WERI-Rb-1 (cell line): ENCODE results near the gene PRSS36.

Source experiments
- DNase-seq: peaks from one replicate; pipeline ENCODE4 v3.0.0-alpha.2; 2020
- H3K27ac ChIP-seq: fragments of 250-450 bp; sonication (Bioruptor Pico); 2 replicates; pipeline ENCODE4 v1.5.1; 2020; ENCODE audit warnings: mild to moderate bottlenecking, moderate library complexity
- H3K27me3 ChIP-seq: fragments of 250-450 bp; sonication (Bioruptor Pico); 2 replicates; pipeline ENCODE4 v1.5.1; 2021; ENCODE audit warnings: mild to moderate bottlenecking, low read depth, moderate library complexity; ENCODE audit not compliant: insufficient read depth, severe bottlenecking
- H3K36me3 ChIP-seq: fragments of 250-450 bp; sonication (Bioruptor Pico); 2 replicates; pipeline ENCODE4 v1.5.1; 2020; ENCODE audit warnings: mild to moderate bottlenecking, moderate library complexity
- H3K4me3 ChIP-seq: 2 replicates; pipeline ENCODE4 v1.5.1; 2011; ENCODE audit warnings: low read depth, mild to moderate bottlenecking, control low read depth, low read length
- H3K9me3 ChIP-seq: fragments of 250-450 bp; sonication (Bioruptor Pico); 2 replicates; pipeline ENCODE4 v1.5.1; 2021; ENCODE audit warnings: mild to moderate bottlenecking, moderate library complexity; ENCODE audit not compliant: severe bottlenecking
- TF ChIP-seq, protein P1 (sequence below): IDR thresholded peaks from 2 replicates; pipeline ENCODE4 v1.5.1; 2011; ENCODE audit warnings: low read depth, mild to moderate bottlenecking, control low read depth, inconsistent platforms, low read length

Gene PRSS36

DNA sequence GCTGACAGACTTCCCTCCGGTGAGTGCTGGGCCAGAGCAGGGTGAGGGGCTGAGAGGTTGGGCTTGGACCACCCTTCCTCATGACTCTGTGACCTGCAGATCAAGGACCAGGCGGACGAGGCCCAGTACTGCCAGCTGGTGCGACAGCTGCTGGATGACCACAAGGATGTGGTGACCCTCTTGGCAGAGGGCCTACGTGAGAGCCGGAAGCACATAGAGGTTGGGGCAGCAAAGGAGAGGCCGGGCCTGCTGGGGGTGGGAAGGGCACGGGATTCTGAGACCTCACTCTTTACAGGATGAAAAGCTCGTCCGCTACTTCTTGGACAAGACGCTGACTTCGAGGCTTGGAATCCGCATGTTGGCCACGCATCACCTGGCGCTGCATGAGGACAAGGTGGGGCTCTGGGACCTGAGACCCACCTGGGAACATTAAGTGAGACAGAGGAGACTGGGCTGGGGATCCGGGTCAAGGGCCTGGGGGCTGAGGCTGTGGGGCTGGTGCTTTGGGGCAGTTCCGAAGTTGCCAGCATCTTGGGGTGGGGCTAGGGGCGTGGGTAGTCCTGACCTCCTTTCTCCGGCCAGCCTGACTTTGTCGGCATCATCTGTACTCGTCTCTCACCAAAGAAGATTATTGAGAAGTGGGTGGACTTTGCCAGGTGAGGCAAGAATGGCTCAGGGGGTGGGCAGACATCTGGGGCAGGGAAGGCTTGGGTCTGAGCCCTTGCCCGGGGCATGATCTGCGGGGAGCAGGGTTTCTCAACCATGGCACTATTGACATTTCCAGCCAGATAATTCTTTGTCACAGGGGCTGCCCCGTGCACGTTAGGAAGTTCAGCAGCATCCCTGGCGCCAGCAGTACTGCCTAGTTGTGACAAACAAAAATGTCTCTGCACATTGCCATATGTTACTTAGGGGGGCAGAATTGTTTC is 39.5 kb downstream of the PRSS36 start:
- Histone ChIP-seq H3K4me3 (no peak overlapping the region), H3K36me3 (peaks cover 44% of the 10 kb centered on the region), H3K9me3 (no peaks in the 10 kb centered on the region), H3K27ac (no peak overlapping the region), H3K27me3 (no peaks in the 10 kb centered on the region)
- TF ChIP-seq, protein P1, sequence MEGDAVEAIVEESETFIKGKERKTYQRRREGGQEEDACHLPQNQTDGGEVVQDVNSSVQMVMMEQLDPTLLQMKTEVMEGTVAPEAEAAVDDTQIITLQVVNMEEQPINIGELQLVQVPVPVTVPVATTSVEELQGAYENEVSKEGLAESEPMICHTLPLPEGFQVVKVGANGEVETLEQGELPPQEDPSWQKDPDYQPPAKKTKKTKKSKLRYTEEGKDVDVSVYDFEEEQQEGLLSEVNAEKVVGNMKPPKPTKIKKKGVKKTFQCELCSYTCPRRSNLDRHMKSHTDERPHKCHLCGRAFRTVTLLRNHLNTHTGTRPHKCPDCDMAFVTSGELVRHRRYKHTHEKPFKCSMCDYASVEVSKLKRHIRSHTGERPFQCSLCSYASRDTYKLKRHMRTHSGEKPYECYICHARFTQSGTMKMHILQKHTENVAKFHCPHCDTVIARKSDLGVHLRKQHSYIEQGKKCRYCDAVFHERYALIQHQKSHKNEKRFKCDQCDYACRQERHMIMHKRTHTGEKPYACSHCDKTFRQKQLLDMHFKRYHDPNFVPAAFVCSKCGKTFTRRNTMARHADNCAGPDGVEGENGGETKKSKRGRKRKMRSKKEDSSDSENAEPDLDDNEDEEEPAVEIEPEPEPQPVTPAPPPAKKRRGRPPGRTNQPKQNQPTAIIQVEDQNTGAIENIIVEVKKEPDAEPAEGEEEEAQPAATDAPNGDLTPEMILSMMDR = no peak
- DNase-seq = no peak

DNA sequence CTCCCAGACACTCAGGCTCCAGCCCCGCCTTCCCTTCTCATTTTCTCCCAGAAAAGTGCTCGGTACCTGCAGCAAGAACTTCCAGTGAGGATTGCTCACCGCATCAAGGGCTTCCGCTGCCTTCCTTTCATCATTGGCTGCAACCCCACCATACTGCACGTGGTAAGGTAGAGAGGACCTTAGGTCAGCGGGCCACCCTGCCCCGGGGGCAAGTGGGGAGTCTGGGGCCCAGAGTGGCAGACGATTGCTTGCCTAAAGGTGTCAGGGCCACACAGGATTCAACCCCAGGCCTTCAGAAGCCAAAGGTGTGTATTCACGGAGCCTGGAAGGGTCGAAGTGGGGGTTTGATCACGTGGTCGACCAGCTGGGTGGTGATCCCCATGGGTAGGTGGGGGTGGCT is 40.2 kb downstream of the PRSS36 start:
- H3K9me3 ChIP-seq = no peaks in the 10 kb centered on the region
- no peak overlapping the region for H3K4me3 ChIP-seq
- DNase-seq = no peak
- no peaks in the 10 kb centered on the region for H3K27me3 ChIP-seq
- peaks cover 44% of the 10 kb centered on the region for H3K36me3 ChIP-seq
- TF ChIP-seq, protein P1 = no peak
- no peak overlapping the region for H3K27ac ChIP-seq

DNA sequence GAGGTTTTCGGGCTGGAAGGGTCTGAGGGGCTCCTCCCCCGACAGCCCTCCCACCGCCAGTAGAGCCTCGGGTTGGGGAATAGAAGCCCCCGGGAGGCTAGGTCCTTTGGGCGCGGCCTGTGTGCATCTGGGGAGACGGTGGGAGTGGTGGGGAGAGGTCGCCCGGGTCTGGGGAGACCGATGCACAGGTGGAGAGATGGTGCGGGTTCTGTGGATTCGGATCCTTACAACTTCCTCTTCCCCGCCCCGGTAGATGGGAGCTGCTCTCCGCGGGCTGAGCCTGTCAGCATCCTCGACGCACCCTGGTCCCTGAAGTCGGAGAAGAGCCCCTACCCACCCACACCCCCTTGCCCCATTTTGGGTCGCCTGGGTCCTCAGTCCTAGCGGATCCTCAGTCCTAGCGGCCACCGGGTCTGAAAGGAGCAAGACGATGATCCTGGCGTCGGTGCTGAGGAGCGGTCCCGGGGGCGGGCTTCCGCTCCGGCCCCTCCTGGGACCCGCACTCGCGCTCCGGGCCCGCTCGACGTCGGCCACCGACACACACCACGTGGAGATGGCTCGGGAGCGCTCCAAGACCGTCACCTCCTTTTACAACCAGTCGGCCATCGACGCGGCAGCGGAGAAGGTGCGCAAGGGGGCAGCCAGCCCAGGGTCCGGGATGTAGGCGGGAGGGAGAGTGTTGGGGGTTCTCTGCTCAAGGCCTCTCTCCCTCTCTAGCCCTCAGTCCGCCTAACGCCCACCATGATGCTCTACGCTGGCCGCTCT is 40.9 kb downstream of the PRSS36 start:
- peak overlapping the region; percentile 86 for H3K27ac ChIP-seq
- H3K36me3 ChIP-seq = peaks cover 44% of the 10 kb centered on the region
- H3K27me3 ChIP-seq = no peaks in the 10 kb centered on the region
- TF ChIP-seq, protein P1 = no peak
- H3K9me3 ChIP-seq = no peaks in the 10 kb centered on the region
- H3K4me3 ChIP-seq = peak overlapping the region; percentile 68
- no peak for DNase-seq

DNA sequence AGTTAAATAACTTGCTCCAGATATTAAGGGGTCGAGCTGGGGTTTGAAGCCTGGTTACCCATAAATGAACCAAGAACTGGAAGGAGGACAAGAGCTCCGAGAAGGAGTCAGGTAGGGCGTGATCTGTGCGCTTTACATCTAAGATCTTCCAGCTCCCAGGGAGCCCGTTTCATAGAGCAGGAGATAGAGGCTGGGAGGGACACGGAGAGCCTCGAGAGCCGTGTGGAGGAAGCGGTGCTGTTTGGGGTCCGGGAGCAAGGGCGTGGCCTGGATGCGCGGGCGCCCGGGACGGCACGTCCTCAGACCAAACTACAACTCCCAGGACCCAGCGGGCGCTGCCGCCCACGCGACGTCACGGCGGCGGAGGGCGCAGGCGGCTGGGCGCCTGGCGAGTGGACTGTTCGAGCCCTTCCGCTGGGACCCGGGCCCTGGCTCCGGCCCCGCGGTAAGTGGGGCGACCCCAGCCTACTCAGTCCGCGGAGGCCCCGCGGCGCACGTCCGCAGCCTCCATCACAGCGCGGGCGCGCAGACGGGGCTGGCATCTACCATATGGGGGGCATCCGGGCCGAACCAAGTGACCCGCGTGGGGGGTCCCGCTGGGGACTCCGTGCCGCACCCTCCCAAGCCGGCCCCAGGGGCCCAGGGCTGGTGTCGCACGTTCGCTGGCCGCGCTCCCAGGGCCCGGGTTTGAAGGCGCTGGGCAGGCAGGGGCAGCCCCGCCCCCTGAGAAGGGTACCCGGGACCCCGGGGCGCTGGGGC is 41.7 kb downstream of the PRSS36 start, which contains the start of gene BCKDK:
Gene BCKDK (plus strand): TSS at position 352 of the 759 bp plus-strand sequence. CDS start 838 bp downstream, outside the sequence.
- TF ChIP-seq, protein P1 = no peak
- H3K27ac ChIP-seq = peak within 1 kb of the TSS; percentile 86

DNA sequence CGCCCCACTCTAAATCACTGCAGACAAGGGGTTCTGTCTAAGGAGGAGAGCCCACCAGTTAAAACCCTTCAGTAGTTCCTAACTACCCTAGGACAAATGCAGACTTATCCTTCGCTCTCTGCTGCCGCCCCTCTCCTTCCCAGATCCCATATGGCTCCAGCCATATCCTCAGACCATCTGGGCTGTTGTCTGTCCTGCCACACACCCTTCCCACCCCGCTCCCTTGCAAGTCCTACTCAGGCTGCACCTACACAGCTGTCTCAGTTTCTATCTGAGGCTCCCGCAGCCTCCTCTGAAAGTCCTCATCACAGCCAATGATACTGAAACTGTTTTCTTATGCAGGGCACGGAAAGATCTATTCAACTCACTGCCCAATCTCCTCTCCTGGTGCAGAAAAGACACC is 42.4 kb downstream of the PRSS36 start:
- peaks cover 34% of the 10 kb centered on the region for H3K36me3 ChIP-seq
- peak overlapping the region; percentile 68 for H3K4me3 ChIP-seq
- TF ChIP-seq, protein P1 = 0 out of 2 replicates have a peak, but pooled peaks have one; percentile 7
- peak; percentile 89 for DNase-seq
- no peaks in the 10 kb centered on the region for H3K27me3 ChIP-seq
- H3K9me3 ChIP-seq = no peaks in the 10 kb centered on the region
- peak overlapping the region; percentile 86 for H3K27ac ChIP-seq

More for the DNA sequence above, 41.7 kb downstream of the PRSS36 start, which contains the start of gene BCKDK:
- H3K9me3 ChIP-seq = no peaks in the 10 kb centered on the region
- peak within 1 kb of the TSS; percentile 68 for H3K4me3 ChIP-seq
- no peaks in the 10 kb centered on the region for H3K27me3 ChIP-seq
- DNase-seq = peak; percentile 82
- peaks cover 41% of the 10 kb centered on the region for H3K36me3 ChIP-seq
